Daoy (cell line): ENCODE results near the gene PTPRR. TPM values are rescaled to one million over a fixed set of nuclear protein-coding genes. Genes with fewer than 3 reads are reported as not detected.

Experiments
- DNase-seq: peaks from one replicate; pipeline ENCODE4 v3.0.0-alpha.2; 2015; ENCODE audit warnings: low read depth
- total RNA-seq: library from RNA; depleted of rRNA; stranded (reverse); fragments of >200 nt; shearing (Covaris generic); gene quantifications from 2 replicates; pipeline ENCODE4 v1.2.3, GENCODE V29; 2014; rRNA removed

Gene PTPRR
- total RNA-seq, 1 experiment from 2014 or later = 3.5 TPM

GRCh38 chr12:70605976-70606375, 314.6 kb downstream of the PTPRR start:
- peak; percentile 25 for DNase-seq

- no peak for DNase-seq
These were observed 315.9 kb downstream of the PTPRR start for GRCh38 chr12:70604662-70605061.

GRCh38 chr12:70603044-70603443, 317.5 kb downstream of the PTPRR start:
- no peak for DNase-seq

DNA sequence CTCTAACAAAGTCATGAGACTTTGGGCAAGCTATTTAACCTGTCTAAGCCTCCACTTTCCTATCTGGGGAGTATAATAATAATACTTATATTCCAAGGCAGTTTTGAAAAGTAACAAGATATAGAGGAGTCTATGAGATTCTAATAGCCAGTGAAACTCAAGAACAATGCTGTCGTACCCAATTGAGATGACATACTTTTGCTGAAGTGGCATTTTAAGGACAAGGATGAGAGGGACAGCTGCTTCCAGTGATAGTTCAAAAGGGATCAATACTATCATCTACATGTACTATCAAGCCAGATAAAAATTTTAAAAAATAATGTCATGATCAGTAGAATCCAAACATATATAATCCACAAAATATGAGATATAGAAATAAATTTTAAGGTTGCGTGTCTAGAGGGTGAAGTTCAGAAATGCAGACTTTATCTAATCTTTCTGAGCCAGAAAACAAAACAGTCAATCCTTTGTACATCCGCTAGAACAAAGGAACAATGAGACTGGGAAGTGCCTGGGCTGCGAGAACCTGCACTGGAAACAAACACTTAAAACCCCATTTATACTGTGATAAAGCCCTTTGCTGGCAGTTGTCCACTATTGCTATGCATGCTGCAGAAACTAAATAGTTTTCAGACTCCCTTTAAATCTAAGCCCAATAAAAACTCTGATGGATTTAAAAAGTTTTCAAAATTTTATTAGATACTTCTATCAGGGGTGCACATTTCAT, 321.9 kb downstream of the PTPRR start:
- peak; percentile 29 for DNase-seq

DNA sequence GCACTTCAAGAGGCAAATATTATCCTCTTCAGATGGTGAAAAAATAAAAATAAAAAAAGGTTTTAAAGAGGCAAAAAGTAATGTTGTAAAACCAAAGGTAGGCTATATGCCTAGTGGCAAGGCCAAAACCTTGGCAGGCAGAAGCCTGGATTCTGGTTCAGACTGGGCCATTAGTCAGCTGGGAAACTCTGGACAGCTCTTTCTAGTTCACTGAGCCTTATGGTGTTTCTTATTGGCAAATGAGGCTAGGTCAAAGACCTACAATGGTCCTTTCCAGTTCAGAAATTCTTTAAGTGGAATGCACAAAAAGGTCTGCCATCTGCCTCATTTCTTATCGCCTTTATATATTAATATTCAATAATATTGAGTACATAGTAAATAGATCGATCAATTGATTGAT, 327.9 kb downstream of the PTPRR start:
- DNase-seq = no peak

DNA sequence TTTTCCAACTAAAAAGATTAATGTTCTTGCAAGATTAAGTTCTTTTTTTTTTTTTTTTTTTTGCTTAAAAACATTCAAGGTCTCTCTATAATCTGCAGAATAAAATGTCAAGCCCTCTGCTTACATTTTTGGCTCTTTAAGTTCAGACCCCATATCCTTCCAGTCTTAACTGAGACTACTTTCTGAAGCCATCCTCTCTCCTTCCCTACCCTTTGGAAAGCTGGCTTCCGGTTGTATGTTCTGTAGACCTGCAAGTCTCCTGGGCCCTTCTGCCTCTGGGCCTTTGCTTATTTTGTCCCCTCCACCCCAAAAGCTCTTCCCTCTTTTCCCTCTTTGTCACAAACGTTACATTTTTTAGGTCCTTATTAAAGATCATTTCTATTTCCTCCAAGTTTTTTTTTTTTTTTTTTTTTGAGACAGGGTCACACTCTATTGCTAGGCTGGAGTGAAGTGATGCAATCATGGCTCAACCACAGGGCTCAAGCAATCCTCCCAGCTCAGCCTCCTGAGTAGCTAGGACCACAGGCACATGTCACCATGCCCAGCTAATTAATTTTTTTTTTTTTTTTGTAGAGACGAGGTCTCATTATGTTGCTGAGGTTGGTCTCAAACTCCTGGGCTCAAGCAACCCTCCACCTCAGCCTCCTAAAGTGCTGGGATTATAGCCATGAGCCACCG, 329.9 kb downstream of the PTPRR start:
- no peak for DNase-seq

GRCh38 chr12:70590051-70590450, 330.5 kb downstream of the PTPRR start:
- peak; percentile 75 for DNase-seq

Other genes with a start within 250 kb of the PTPRR start
- gene TSPAN8, start 237.3 kb upstream of the PTPRR start, total RNA-seq = not detected in 2 replicates